ENCODE results near the gene NAGLU.

DNA sequence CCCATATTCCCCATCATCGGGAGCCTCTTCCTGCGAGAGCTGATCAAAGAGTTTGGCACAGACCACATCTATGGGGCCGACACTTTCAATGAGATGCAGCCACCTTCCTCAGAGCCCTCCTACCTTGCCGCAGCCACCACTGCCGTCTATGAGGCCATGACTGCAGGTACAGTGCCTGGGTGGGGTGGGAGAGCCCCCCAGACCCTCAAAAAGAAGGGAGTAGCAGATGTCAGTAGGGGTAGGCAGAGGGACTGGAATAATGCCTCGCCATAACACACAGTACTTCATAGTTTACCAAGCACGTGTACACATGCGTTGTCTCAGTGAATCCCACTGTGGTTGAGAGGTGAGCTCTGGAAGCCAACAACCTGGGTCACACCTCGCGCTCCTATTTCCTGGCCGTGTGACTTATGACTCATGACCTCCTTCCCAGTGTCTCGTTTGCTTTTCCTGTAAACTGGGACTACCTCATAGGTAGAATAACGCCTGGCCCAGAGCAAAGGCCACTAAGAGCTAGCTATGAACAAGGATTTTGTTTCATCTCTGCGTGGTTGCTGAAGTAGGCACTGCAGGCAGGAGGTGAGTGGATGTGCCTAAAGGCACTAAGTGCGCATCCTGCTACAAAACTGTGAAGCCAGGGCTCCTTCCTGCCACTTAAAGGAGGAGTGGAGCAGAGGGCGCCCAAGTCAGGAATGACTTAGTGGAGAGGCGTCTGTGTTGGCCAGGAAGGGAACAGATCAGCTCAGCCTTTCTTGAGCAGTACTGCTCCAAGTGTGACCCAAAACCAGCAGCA is 5.2 kb downstream of the NAGLU start:
- TF ChIP-seq, protein P1, sequence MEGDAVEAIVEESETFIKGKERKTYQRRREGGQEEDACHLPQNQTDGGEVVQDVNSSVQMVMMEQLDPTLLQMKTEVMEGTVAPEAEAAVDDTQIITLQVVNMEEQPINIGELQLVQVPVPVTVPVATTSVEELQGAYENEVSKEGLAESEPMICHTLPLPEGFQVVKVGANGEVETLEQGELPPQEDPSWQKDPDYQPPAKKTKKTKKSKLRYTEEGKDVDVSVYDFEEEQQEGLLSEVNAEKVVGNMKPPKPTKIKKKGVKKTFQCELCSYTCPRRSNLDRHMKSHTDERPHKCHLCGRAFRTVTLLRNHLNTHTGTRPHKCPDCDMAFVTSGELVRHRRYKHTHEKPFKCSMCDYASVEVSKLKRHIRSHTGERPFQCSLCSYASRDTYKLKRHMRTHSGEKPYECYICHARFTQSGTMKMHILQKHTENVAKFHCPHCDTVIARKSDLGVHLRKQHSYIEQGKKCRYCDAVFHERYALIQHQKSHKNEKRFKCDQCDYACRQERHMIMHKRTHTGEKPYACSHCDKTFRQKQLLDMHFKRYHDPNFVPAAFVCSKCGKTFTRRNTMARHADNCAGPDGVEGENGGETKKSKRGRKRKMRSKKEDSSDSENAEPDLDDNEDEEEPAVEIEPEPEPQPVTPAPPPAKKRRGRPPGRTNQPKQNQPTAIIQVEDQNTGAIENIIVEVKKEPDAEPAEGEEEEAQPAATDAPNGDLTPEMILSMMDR (conservative IDR thresholded peaks at IDR 0.05), result no peak
- no peak for TF ChIP-seq ZFX (IDR thresholded peaks at IDR 0.05)

All from C4-2B (cell line).